Measurements from ENCODE around the gene EFHC1.
A peak's percentile ranks its signal among the peaks of the same experiment; 100 is the strongest.
"Not testable (repeated sequence)": the region's sequence is repeated elsewhere in the genome, so short reads cannot be mapped to it uniquely, and the experiment has no call there.

Gene EFHC1, protein sequence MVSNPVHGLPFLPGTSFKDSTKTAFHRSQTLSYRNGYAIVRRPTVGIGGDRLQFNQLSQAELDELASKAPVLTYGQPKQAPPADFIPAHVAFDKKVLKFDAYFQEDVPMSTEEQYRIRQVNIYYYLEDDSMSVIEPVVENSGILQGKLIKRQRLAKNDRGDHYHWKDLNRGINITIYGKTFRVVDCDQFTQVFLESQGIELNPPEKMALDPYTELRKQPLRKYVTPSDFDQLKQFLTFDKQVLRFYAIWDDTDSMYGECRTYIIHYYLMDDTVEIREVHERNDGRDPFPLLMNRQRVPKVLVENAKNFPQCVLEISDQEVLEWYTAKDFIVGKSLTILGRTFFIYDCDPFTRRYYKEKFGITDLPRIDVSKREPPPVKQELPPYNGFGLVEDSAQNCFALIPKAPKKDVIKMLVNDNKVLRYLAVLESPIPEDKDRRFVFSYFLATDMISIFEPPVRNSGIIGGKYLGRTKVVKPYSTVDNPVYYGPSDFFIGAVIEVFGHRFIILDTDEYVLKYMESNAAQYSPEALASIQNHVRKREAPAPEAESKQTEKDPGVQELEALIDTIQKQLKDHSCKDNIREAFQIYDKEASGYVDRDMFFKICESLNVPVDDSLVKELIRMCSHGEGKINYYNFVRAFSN

DNA sequence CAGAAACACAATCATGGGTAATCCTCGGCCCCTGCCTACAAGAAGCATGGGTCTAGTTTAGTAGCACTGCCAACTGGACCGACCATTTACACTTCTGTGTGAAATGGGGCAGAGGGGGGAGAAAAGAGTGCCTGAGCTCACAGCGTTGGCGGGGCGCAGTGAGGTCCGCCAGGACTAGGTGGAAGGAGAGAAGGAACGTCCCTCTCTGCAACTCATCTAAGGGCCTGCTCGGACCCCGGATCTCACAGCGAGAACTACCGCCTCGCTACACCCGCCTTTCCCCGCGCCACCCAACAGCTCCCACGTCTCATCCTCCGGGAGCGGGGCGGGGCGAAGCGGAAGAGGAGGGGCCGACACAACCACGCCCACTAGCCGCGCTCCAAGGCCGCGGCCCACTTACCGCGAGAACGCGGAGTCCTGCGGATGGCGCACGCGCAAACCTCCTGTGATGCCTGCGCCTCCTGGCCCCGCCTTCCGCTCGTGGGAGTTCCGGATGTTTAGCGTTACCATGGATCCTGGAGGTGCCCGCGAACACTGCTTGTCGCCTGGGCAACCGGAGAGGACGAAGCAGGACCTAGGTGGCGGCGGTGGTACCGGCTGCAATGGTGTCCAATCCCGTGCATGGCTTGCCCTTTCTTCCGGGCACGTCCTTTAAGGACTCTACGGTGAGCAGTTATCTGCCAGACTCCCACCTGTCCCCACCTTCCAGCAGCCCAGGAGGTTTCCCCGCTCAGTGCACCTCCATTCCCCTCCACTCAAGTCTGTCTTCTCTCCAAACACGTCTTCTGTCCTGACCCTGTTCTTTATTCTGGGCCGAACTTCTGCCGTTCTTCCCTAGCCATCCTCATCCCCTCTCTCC is at the start of gene EFHC1:
TSS of gene EFHC1 (plus strand) at position 534 of the 859 bp plus-strand sequence. CDS start at position 603, 69 bp downstream.
- DNase-seq (ENCODE audit: low read depth in 2 of 2): peak; percentile 95

DNA sequence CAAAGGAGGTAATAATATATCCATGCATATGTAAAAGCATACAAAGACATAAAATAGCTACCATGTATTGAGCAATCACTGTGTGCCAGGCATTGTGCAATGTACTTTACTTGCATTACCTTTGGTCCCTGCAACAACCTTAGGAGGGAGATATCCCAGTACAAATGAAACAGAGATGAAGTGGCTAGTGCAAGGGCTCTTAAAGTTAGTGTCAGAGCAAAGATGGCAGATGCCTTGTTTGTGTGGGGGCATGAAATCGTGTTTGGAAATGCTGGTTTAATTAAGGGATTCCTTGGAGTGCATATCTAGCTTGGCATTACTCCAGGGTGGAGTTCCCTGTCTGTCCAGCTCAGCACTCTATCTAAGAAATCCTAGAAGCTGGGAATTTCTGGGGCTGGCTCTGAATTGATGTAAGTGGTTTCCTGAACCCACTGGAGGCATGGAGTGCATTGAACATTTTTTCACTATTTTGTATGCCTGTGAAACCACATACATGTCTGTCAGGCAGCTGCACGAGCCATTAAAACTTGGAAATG is 48.4 kb upstream of the EFHC1 start:
- peak in 1 of 2 experiments; percentile 33 for DNase-seq (ENCODE audit: low read depth in 2 of 2)

- DNase-seq (ENCODE audit: low read depth in 2 of 2): no peak
Observed at GRCh38 chr6:52373151-52373690, 46.9 kb upstream of the EFHC1 start.

DNA sequence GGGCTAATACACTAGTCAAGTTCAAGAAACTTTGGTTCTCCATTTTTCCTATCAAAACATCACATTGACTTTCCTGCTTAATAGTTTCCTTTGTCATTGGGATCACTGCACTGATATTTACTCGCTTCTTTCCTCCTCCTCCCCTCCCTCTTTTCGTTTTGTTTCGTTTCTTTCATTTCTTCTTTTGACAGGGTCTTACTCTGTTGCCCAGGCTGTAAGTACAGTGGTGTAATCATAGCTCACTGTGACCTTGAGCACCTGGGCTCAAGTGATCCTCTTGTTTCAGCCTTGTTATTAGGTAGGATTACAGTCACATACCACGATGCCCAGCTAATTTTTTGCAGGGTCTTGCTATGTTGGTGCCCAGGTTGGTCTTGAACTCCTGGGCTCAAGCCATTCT is 45.9 kb upstream of the EFHC1 start:
- no peak for DNase-seq (ENCODE audit: low read depth in 2 of 2)

GRCh38 chr6:52375780-52376556 is 44.2 kb upstream of the EFHC1 start:
- DNase-seq (ENCODE audit: low read depth in 2 of 2): no peak

- DNase-seq (ENCODE audit: low read depth in 2 of 2): no peak
Observed at GRCh38 chr6:52376763-52377162, 43.4 kb upstream of the EFHC1 start.

GRCh38 chr6:52377538-52378221 is 42.5 kb upstream of the EFHC1 start:
- no peak for DNase-seq (ENCODE audit: low read depth in 2 of 2)

- no peak for DNase-seq (ENCODE audit: low read depth in 2 of 2)
Observed at GRCh38 chr6:52381249-52381648, 38.9 kb upstream of the EFHC1 start.

DNA sequence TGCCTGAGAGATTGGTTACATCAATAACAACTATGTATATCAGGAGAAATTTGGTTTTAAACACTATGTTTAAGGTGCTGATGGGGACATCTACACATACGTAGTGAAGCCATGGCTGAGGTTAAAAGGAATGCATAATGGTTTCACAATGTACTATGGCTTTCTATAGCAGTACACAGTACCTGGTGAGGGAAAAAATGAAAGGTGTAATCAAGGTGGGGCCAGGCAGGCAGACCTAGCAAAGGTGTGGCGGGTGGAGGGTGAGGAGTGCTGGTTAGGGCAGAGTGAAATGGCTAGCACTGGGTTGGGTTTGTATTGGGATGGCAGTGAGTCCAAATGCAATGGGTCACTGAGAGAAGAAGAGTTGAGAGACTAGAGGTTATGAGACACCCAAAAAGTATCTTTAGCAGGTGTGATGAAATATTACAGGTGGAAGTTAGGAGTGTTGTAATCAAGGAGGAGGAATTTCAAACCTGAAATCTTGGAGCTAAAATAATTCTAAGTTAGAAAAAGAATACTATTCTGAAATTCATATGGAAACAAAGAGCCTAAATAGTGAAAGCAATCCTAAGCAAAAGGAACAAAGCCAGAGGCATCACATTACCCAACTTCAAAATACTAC is 35.9 kb upstream of the EFHC1 start:
- DNase-seq (ENCODE audit: low read depth in 2 of 2): no peak

- no peak for DNase-seq (ENCODE audit: low read depth in 2 of 2)
Observed at GRCh38 chr6:52385074-52385473, 35.1 kb upstream of the EFHC1 start.

DNA sequence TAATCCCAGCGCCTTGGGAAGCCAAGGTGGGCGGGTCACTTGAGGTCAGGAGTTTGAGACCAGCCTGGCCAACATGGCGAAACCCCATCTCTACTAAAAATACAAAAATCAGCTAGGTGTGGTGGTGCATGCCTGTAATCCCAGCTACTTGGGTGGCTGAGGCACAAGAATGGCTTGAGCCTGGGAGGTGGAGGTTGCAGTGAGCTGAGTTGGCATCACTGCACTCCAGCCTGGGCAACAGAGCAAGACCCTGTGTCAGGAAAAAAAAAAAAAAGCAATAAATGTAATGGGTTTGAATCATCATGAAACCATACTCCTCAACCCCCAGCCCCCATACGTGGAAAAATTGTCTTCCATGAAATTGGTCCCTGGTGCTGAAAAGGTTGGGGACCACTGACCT is 32.0 kb upstream of the EFHC1 start:
- not testable (repeated sequence) for DNase-seq (ENCODE audit: low read depth in 2 of 2)

DNA sequence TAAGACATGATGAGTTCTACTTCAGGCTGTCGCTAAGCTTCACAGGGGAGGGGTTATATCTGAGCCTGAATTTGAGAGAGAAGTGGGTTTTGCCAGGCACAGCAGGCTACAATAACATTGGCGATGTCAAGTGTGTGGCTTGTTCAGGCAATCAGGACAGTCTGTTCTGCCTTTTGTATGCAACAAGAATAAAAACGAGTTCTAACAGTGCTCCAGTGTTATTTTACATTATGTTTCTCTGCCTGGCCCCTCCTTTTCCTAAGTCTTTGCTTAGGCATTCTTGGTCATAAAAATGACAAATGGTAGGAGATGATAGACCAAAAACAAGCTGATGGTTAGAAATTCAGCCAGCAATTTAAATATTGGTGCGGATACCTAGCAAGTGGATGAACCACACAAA is 31.4 kb upstream of the EFHC1 start:
- DNase-seq (ENCODE audit: low read depth in 2 of 2): no peak

- no peak for DNase-seq (ENCODE audit: low read depth in 2 of 2)
Observed at GRCh38 chr6:52389264-52389625, 30.9 kb upstream of the EFHC1 start.

DNA sequence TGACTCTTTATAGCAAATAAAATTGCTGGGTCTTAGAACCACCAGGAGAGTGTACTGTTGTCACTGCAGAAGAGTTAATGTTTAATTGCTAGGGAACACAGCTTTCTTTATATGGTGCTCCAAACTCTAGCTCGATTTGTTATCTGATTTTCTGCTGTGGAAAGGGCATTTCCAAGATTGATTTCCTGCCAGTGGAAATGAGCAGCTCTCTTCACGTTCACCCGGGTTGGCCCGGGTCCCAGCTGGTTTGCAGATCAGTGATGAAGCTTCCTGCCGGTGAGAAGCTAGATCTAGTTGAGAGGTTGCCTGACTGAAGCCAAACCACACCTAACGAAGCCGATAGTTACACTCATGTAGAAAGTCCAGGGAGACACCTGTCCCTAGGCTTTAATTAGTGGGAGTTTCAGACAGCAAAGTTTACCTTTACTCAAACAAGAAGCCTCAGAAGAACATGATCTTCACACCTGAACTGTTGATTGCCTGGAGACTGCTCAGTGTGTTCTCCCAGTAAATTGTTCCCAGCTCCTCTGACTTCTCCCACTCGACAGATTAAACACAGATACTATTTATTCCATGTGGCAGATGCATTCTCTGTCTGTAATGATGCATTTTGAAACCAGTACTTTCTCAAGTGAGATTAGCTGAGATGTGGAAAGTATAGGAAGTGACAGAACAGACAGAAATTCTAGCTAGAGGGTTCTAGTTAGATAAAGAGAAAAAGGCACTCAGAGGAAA is 30.3 kb upstream of the EFHC1 start:
- DNase-seq (ENCODE audit: low read depth in 2 of 2): no peak

- peak; percentile 36 to 45 for DNase-seq (ENCODE audit: low read depth in 2 of 2)
Observed at GRCh38 chr6:52390361-52390727, 29.8 kb upstream of the EFHC1 start.

GRCh38 chr6:52391599-52391998 is 28.5 kb upstream of the EFHC1 start:
- no peak for DNase-seq (ENCODE audit: low read depth in 2 of 2)

DNA sequence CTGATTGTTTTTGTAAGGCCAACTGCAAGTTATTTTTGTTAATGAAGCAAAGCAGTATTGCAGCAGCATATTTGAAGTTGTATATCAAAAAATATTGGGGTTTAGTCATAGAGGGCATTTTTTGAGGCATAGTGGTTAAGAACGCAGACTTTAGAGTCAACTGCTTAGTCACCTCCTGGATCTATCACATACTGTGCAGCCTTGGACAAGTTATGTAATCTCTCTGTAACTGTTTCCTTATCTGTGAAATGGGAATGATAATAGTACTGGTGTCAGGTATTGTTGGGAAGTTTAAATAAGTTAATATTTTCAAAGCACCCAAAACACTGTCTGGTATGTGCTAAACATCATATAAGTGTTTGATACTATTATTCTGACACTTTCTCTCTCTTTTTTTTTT is 27.2 kb upstream of the EFHC1 start:
- DNase-seq (ENCODE audit: low read depth in 2 of 2): no peak

DNA sequence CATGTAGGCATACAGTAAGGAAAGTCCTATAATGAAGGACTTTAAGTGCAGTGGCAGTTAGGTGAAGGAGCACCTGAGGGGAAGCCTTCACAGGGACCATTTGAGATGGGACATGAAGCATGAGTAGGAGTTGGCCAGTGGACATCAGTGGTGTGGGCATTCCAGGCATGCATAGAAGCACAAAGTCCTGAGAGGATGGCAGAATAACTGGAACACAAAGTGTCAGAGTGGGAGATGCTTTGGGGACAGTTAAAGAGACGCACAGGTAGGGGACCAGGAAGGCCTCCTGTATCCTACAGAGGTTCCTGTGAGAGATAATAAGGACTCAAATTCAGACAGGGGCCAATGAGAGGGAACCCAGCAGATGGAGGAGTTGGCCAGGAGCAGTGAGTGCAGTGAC is 26.4 kb upstream of the EFHC1 start:
- no peak for DNase-seq (ENCODE audit: low read depth in 2 of 2)

GRCh38 chr6:52394251-52394666 is 25.9 kb upstream of the EFHC1 start:
- no peak for DNase-seq (ENCODE audit: low read depth in 2 of 2)
